HG02981 (cell line): Measurements from ENCODE around the gene BRAF.
A peak's percentile ranks its signal among the peaks of the same experiment; 100 is the strongest.
"Not testable (repeated sequence)": the region's sequence is repeated elsewhere in the genome, so short reads cannot be mapped to it uniquely, and the experiment has no call there.

Source experiments
- ATAC-seq: cut with Tn5 transposase; IDR thresholded peaks from one replicate; pipeline ENCODE4 v1.9.1; 2021; ENCODE audit warnings: mild to moderate bottlenecking, moderate library complexity; ENCODE audit not compliant: unreplicated experiment

Gene BRAF

DNA sequence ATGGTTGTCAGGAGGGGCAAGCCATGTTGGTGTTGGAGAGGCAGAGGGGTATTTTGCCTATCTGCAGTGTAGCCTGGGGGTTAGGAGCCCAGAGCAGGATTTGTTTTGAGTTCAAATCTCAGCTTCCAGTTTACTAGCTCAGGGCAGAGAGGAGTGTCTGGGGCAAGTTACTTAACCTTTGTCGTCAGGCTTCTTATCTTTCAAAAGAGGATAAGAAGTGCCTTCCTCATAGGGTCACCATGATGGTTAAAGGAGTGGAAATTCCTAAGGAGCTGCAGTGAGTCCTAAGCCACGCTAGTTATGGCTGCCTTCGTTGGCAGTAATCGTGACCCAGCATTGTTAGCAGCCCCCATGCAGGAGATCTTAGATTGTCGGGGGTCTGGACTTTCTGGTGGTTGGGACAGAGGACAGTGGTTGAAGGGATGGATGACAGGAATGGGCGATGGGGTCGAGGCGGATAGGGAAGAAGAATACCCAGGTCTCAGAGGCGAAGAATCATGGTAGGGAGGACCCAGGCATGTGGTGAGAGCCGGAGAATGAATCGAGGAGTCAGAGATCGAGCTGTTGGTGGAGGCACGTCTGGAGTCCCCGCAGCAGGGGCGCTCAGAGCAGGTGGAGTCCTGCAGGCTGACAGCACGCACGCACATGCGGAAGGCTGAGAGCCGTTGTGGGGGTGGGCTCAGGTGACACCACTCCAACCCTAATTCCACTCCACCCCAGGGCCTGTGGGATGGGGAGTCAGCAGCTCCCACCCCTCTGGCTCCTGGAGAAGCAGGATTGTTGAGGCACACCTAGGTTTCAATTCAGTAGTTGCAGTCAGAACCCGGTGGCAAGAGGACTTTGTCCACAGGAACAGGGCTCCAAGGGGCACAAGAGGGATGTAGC lies 240.4 kb downstream of the BRAF start:
- no peak for ATAC-seq

DNA sequence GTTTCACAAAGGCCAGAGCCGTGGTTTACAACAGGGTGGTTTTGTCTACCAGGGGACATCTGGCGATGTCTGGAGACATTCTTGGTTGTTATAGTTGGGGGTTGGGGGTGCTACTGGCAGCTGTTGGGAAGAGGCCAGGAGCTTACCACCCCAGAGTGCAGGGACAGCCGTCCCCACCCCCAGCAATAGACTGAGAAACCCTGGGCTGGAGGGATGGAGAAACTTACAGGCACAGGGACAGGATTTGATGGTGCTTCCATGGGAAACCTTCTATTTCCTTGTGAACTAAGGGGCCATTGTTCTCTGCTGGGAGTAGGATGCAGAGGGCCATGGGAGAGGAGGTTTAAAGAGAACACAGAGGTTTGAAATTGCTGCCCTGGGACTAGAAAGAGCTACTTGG lies 241.1 kb downstream of the BRAF start:
- no peak for ATAC-seq

DNA sequence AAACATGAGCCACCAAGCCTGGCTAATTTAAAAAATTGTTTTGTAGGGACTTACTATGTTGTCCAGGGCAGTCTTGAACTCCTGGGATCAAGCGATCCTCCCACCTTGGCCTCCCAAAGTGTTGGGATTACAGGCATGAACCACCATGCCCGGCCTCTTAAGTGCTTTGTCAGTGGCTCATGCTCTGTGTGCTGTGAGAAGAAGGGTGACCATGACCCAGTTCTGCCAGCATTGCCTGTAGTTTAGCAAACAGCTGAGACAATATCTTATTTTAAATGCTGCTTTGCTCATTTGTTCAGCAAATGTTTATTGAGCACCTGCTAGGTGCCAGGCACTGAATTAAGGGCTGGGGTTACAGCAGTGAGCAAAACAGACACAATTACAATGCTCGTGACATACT lies 243.0 kb downstream of the BRAF start:
- no peak for ATAC-seq

DNA sequence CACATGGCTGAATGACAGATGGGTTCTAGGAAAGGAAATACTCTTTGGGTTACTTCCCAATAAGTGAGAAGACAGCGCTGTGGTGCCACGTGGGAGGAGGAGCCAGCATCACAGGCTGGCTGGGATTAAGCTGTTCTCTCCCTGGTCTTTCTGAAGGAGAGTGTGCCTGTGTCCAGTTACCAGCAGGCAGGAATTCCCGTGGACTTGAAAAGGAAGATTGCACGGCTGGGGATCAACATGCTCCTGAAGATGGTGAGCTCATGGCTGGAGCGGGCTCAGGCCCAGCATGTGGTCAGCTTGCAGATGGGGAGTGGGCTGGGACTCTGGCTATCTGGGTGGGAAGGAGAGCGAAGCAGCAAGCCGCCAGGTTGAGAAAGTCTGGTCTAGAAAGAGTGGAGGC lies 243.8 kb downstream of the BRAF start:
- no peak for ATAC-seq

DNA sequence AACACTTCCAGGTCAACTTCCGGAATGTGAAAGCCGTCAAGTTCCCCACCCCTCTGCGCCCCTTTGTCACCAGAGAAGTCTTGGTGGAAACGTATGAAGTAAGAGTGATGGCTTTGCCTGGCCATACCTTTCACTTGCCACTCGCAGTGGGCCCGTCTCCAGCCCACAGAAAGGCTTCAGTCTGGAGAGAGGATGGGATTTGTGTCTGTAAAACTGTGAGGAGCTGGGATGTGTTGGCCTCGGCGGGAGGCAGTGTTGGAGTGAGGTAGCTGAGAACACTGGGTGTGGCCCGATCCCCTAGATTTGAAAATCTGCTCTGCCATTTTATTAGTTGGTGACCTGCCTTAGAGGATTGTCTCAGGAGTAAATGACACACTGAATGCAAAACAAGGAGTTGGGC lies 245.5 kb downstream of the BRAF start:
- no peak for ATAC-seq

DNA sequence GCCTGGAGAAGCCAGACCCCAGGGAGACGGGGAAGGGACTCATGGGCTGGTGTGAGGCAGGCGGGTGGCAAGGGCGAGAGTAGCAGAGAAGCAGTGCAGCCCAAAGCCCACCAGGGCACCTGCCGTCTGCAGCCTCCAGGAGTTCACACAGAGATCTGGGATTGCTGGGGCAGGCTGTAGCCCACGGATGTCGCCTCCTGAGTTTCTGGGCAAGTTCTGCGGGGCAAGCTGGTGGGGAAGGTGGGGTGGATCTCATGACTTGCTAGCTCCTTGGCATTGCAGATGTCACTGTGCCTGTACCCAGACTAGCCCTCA lies 246.0 kb downstream of the BRAF start:
- no peak for ATAC-seq

DNA sequence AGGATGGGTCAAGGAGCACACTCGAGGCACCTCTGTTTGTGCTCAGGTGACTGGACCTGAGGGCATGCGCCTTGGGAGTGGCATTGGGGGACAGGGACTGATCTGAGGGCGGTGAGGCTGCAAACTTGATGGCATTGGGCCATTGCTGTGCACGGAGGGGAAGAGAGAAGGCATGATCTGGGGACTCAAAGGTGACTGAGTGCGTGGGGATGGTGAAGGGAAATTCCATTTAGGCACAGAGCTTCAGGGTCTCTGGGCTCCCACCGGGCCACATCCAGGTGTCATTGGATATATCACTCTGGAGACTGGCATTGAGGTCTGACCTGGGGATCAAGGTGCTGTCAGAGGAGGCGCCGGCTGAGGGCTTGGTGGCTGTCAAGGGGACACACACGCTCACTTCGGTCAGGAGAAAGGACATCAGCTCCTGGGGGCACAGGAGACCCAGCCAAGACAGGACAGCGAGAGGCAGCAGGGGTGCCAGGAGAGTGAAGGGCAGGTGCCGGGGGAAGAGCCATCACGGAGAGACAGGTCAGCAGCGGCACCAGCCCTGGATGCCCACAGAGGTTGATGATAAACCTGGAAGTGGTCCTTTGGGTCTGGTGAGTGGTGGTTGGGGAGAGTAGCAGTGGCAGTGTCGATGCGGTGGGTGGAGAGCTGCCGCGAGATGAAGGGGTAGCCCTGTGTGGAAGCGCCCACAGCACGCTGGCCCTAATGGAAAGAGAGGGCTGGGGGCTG lies 246.5 kb downstream of the BRAF start:
- no peak for ATAC-seq

DNA sequence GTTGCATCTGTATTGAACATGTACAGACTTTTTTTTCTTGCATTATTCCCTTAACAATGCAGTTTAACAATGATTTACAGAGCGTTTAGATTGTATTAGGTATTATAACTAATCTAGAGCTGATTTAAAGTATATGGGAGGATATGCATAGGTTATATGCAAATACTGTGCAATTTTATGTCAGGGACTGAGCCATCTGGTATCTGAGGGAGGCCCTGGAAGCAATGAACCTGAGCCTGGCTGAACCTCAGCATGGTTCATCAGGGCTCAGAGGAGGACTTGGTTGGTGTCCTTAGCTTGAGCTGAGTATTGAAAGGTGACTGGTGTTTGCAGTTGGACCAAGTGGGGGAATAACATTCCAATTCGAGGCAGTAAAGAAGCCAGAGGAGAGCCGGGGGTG lies 247.2 kb downstream of the BRAF start:
- ATAC-seq: no peak

DNA sequence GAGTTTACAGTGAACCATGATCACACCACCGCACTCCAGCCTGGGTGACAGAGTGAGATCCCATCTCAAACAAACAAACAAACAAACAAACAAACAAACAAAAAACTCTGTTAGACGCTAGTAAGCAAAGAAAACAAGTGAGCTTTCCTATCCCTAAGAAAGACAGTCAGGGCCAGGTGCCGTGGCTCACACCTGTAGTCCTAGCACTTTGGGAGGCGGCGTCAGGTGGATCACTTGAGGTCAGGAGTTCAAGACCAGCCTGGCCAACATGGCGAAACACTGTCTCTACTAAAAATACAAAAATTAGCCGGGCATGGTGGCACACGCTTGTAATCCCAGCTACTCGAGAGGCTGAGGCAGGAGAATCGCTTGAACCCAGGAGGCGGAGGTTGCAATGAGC lies 247.8 kb downstream of the BRAF start:
- ATAC-seq: not testable (repeated sequence)

DNA sequence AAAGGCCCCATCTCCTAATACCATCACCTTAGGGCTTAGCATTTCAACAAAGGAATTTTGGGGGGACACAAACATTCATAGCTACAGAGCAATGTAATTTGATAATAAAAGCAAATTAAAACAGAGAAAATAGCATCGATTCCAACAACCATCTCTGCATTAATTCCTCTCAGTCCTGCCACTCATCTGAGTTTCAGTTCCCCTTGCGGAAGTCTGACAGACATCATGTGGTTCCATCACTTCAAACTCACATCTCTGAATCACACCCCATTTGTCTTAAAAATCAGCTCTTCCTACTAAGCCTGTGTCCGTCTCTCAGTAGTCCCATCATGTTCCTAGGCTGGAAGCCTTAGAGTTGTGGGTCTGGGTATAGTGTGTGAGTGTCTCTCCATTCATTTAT lies 248.4 kb downstream of the BRAF start:
- ATAC-seq: peak; percentile 47

DNA sequence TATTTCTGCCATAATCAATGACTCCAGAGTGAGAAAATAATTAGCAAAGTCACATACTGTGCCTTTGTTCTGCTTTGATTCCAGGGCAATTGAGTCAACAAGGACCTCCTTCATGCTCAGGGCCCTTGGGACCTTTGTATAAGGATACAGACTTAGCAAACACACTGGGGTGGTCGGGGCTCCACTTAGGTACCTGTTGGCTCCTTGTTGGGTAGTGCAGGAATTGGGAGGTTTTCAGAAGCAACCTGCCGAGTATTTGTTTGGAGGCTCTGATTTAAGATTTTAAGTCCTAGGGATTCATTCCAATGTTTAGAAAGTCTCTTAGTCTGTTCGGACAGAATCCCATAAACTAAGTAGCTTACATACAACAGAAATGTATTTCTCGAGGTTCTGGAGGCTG lies 249.0 kb downstream of the BRAF start:
- no peak for ATAC-seq

DNA sequence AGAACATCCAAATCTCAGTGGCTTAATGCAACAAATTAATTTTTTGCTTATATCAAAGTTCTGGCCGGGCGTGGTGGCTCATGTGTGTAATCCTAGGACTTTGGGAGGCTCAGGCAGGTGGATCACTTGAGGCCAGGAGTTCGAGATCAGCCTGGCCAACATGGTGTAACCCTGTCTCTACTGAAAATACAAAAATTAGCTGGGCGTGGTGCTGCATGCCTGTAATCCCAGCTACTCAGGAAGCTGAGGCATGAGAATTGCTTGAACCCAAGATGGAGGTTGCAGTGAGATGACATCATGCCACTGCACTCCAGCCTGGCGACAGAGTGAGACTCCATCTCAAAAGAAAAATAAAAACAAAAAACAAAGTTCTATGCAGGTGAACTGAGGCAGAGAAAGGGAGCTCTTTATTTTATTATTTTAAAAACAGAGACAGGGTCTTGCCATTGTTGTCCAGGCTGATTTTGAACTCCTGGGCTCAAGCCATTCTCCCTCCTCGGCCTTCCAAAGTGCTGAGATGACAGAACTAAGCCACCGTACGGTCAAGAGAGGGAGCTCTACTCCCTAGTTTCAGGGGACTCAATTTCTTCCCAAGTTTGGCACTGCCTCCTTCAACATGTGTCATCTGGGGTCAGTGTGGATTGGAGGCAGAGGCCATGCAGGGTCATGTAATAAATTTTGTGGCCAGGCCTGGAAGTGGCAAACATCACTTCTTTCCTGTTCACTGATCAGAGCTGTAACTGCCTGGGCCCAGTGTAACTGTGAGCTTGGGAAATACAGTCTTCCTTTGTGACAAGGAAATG lies 249.6 kb downstream of the BRAF start:
- no peak for ATAC-seq

DNA sequence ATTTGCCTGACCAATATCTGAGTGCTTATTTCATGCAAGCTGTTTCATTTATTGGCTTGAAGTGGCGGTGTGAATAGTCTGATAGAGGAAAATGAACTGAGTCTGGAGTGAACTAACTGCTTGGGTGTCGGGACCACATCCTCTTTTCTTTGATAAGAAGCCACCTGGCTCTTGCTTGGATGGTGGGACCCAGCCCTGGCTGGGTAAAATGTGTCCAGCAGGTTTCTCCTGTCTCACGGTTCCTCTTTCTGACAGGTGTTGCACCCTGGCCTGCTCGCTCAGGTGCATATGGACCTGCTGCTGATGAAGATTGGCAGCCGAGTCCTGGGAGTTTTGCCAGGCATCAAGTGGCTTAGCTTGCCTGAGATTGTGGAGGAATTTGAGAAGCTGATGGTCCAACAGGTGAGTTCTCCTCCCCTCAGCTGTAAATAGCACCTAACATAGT lies 250.4 kb downstream of the BRAF start:
- ATAC-seq: peak; percentile 35

DNA sequence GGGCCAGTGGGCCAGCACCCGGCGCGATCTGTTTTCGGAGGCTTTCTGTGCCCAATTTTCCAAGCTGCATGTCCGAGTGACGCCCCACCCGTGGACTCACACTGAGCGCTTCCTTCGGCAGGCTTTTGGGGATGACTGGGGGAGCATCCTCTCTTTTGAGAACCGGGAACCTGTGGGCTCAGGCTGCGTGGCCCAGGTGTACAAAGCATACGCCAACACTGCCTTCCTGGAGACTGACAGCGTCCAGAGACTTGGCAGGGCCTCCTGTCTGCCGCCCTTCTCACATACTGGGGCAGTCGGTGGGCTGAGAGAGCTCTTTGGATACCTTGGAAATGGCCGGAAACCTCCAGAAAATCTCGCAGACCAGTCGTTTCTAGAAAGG lies 251.0 kb downstream of the BRAF start:
- no peak for ATAC-seq

DNA sequence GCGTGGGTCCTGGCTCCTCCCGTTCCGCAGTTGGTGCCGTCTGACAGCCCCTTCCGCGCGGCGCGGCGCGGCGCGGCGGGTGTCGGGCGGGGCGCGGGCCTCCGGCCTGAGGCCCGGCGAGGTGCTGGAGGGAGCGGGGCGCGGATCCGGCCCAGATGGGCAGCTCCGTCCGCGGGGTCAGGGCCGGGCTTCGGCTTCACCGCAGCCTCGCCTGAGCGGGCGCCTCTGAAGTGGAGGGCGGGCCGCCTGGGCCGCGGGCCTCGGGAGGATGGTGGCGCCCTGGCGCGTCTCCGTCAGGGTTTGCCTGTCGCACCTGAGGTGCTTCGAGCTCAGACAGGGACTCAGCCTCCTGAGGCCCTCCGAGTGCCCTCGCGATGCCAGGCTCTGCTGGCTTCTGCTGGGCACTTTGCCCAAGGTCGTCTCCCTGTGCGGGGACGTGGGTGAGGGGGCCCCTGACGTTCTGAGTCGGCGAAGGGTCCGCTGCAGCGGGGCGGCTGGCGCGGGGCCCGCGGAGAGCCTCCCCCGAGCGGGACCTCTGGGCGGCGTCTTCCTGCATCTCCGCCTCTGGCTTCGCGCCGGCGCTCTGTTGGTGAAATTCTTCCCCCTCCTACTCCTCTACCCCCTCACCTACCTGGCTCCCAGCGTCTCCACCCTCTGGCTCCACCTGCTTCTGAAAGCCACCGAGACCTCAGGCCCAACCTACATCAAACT lies 251.5 kb downstream of the BRAF start:
- peak; percentile 40 for ATAC-seq

DNA sequence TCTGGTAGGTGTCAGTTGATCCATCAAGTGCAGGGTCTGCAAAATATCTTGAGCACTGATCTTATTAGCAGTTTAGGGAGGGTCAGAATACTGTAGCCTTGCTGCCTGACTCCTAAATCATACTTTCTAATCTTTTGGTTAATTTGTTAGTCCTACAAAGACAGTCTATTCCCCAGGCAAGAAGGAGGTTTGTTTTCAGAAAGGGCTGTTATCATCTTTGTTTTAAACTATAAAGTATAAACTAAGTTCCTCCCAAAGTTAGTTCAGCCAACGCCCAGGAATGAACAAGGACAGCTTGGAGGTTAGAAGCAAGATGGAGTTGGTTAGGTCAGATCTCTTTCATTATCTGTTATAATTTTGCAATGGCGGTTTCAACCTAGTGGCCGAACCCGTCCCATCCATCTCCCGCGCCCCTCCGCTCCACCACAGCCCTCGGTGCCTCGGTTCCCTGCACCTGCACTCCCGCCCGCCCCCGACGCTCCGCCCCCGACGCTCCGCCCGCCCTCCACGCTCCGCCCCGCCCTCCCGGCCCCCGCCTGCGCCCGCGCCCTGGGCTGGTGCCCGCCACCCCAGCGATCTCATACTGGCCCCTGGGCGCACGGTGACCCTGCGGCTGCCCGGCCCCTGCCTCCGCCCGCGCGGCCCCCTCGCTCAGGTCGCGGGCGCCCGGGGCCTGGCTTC lies 252.2 kb downstream of the BRAF start, which contains the start of gene ADCK2:
Gene ADCK2 (plus strand): TSS at position 564 of the 681 bp plus-strand sequence. CDS start 386 bp downstream, outside the sequence.
- peak; percentile 42 for ATAC-seq

DNA sequence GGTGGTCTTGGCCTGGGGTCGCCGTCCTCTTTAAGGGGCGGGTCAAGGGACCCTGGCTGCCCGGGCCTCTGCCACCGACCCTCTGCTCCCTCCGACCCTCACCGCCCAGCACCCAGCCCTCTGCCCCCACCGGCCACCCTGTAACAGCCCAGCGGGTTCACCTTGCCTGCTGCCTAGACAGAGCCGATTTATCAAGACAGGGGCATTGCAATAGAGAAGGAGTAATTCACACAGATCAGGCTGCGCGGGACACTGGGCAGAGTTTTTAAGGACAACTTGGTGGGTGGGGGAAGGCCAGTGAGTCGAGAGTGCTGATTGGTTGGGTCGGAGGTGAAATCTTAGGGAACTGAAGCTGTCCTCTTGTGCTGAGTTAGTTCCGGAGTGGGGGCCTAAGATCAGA lies 252.8 kb downstream of the BRAF start:
- no peak for ATAC-seq

DNA sequence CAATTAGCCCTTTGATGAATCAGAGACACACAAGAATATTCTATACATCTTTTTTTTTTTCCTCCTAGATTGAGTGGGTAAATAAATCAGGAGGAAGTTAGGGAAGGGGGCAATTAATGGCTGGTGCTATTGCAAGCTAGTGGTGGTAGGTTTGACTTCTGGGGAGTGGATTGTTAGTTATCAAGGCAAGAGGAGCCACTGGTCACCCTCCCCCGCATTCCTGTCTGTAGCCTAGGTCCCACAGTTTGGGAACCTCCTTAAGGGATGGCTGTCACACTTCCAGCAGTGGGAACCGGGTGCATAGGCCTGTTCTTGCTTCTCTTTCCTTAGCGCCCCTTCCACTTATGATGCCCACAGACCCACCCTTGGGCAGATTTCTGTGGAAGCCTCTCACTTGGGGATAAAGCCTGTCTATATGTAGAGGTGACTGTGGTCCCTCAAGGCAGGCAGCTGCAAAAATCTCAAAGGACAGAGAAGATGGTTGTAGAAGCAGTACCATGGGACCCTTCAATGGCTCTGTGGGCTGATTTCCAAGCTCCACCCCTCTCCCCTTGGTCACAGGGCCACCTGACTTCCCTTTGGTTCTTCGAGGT lies 254.3 kb downstream of the BRAF start:
- no peak for ATAC-seq

DNA sequence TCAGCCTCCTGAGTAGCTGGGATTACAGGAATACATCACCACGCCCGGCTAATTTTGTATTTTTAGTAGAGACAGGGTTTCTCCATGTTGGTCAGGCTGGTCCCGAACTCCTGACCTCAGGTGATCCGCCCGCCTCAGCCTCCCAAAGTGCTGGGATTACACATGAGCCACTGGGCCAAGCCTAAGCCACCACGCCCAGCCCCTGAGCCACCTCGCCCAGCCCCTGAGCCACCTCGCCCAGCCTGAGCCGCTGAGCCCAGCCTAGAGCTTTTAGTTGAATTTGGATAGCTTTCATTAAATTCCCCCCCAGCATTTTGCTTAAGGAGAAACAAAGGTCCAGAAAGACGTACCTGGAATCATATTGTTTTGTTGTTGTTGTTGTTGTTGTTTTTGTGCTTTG lies 254.9 kb downstream of the BRAF start:
- not testable (repeated sequence) for ATAC-seq

DNA sequence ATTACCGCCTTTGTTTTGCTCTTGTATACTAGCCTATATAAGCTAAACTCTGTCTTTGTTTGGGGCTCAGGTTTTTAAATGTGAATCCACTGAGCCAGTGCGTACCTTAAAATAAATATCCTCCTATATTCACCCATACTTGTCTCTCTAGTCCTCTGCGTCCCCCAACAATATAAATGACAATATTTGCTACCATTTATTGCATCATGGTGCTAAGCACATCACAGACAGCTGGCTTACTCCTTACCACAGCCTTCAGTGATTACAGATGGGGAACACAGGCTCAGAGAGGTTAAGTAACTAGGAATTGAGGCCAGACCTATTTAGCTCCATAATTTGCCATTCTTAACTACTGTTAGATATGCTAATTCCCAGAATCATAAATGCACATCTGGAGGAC lies 255.4 kb downstream of the BRAF start:
- ATAC-seq: no peak
